Measurements from ENCODE around the gene IRX3. TPM values are rescaled to one million over a fixed set of nuclear protein-coding genes. Genes with fewer than 3 reads are reported as not detected.
"Not testable (repeated sequence)": the region's sequence is repeated elsewhere in the genome, so short reads cannot be mapped to it uniquely, and the experiment has no call there.

Gene IRX3
- total RNA-seq, 2 donors from 2014 or later = 0.54 TPM; not detected in 1

DNA sequence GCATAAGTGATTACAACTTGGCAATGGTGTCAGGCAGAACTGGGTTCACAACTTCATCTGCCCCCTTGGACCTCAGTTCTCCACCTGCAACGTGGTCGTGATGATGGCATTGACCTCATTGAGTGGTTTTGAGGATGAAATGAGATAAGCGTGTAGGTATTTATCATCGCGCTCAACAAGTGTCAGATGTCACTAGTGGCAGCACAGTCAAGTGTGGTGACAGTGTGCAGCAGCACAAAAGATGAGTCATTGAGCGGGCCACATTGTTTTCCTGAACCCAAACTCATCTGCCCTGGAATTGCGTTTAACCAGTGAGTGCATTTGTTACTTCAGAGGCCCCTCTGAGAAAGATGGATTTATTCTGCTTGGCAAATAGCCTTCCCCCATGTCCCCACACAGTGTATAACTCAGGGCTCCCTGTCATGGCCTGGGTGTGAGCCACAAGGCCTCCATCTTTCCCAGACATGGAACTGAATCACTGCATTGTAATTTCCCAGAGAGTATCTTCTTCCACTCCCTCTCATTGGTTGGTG is 20.9 kb downstream of the IRX3 start:
- no peak overlapping the region for H3K4me3 ChIP-seq
- H3K36me3 ChIP-seq = no peaks in the 10 kb centered on the region
- TF ChIP-seq, protein P1, sequence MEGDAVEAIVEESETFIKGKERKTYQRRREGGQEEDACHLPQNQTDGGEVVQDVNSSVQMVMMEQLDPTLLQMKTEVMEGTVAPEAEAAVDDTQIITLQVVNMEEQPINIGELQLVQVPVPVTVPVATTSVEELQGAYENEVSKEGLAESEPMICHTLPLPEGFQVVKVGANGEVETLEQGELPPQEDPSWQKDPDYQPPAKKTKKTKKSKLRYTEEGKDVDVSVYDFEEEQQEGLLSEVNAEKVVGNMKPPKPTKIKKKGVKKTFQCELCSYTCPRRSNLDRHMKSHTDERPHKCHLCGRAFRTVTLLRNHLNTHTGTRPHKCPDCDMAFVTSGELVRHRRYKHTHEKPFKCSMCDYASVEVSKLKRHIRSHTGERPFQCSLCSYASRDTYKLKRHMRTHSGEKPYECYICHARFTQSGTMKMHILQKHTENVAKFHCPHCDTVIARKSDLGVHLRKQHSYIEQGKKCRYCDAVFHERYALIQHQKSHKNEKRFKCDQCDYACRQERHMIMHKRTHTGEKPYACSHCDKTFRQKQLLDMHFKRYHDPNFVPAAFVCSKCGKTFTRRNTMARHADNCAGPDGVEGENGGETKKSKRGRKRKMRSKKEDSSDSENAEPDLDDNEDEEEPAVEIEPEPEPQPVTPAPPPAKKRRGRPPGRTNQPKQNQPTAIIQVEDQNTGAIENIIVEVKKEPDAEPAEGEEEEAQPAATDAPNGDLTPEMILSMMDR (IDR thresholded peaks at IDR 0.05) = no peak
- intact Hi-C loops (cut with DNase I) = no loop called here
- H3K27ac ChIP-seq = no peak overlapping the region
- no peaks in the 10 kb centered on the region for H3K4me1 ChIP-seq
- no peak overlapping the region for H3K9ac ChIP-seq (ENCODE audit: low read depth in 2 of 2, low read length in 2 of 2)
- H3K27me3 ChIP-seq = no peaks in the 10 kb centered on the region
- no peaks in the 10 kb centered on the region for H3K9me3 ChIP-seq
- no peak for DNase-seq

DNA sequence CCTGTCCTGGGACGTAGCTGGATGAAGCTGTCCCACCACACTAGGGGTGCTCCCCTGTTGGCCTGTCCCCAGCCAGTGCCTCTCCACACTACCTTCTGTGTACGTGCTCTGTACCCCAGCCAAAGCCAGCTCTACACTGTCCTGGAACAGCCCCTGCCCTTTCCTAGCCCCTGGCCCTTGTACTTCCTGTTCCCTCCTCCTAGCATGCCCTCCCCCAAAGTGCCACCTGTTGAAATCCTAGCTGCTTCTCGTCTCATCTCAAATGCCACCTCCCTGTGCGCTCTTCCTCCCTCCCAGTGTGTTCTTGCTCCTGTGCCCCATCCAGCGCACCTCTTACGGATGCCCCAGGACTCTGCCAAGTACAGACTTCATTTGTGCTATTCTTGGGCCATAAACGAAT is 33.5 kb downstream of the IRX3 start:
- no peak overlapping the region for H3K4me3 ChIP-seq
- TF ChIP-seq, protein P1 (IDR thresholded peaks at IDR 0.05) = no peak
- no peaks in the 10 kb centered on the region for H3K9me3 ChIP-seq
- no peaks in the 10 kb centered on the region for H3K27me3 ChIP-seq
- intact Hi-C loops (cut with DNase I) = no loop called here
- no peaks in the 10 kb centered on the region for H3K4me1 ChIP-seq
- no peak for DNase-seq
- H3K9ac ChIP-seq (ENCODE audit: low read depth in 2 of 2, low read length in 2 of 2) = no peak overlapping the region
- H3K36me3 ChIP-seq = no peaks in the 10 kb centered on the region
- H3K27ac ChIP-seq = no peak overlapping the region

DNA sequence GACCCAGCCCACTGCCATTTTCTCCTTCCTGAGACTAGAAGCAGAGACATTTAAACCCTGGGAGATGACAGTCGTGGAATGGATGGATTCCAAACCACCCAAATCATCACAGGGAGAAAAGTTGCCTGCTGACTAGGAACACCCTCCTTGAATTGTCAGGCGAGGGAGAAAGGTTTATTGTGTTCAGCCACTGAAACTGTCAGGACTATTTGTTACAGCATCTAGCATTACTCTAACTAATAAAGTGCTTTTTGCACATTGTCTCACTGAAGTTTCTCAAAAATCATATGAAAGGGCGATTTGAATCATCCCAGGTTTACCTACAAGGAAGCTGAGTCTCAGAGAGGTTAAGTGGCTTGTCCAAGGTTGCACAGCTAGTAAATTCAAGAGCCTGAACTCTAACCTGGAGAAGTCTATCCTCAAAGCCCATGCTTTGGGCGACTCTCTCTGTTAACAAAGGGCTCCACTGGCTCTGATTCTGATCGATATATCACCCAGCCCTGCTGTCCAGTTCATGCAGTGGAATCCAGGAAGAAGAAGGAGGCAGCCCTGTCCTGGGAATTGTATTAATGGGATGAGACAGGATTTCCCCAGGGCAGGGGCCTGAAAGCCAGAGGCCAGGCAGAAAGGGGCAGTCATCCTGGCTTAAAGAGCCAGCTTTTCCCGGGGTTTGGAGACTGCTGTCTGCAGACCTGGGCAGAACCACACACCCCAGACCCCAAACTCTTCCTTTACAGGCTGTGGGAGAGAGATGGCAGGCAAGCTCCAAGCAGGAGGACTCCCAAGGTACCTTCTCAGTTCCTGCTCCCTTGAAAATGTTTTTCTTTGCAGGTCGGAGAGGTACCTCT is 37.5 kb downstream of the IRX3 start:
- Histone ChIP-seq H3K27me3 (no peaks in the 10 kb centered on the region), H3K4me3 (no peak overlapping the region), H3K36me3 (no peaks in the 10 kb centered on the region), H3K4me1 (no peaks in the 10 kb centered on the region), H3K27ac (no peak overlapping the region), H3K9ac (ENCODE audit: low read depth in 2 of 2, low read length in 2 of 2) (no peak overlapping the region), H3K9me3 (no peaks in the 10 kb centered on the region)
- DNase-seq = no peak
- intact Hi-C loops (cut with DNase I) = no loop called here
- TF ChIP-seq, protein P1 (IDR thresholded peaks at IDR 0.05) = no peak

DNA sequence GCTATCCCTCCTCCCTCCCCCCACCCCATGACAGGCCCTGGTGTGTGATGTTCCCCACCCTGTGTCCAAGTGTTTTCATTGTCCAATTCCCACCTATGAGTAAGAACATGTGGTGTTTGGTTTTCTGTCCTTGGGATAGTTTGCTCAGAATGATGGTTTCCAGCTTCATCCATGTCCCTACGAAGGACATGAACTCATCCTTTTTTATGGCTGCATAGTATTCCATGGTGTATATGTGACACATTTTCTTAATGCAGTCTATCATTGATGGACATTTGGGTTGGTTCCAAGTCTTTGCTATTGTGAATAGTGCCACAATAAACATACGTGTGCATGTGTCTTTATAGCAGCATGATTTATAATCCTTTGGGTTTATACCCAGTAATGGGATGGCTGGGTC is 38.9 kb downstream of the IRX3 start:
- H3K27me3 ChIP-seq; DNase-seq; H3K36me3 ChIP-seq; H3K9ac ChIP-seq (ENCODE audit: low read depth in 2 of 2, low read length in 2 of 2); H3K27ac ChIP-seq; H3K4me1 ChIP-seq; H3K4me3 ChIP-seq; H3K9me3 ChIP-seq; intact Hi-C loops (cut with DNase I): not testable (repeated sequence)

DNA sequence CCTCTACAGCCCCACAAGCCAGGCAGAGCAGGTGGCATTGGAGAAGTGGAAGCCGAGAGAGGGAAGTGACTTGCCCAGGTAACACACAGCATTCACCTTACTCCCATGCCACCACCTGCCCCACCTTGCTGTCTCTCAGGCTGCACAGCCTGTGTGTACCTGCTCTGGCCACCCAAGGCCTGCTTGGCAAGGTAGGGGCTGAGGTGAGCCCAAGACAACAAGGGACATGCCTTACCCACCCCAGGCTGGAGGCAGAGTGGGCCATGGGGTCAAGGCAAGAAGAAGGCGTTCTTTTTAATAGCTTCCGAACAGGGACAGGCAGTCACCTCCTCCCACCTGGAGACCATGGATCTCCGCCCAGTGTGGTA is 40.1 kb downstream of the IRX3 start:
- Histone ChIP-seq H3K4me1 (no peaks in the 10 kb centered on the region), H3K9me3 (no peaks in the 10 kb centered on the region), H3K9ac (ENCODE audit: low read depth in 2 of 2, low read length in 2 of 2) (no peak overlapping the region), H3K27me3 (no peaks in the 10 kb centered on the region), H3K4me3 (no peak overlapping the region), H3K36me3 (no peaks in the 10 kb centered on the region), H3K27ac (no peak overlapping the region)
- TF ChIP-seq, protein P1 (IDR thresholded peaks at IDR 0.05) = no peak
- no peak for DNase-seq
- intact Hi-C loops (cut with DNase I) = no loop called here

DNA sequence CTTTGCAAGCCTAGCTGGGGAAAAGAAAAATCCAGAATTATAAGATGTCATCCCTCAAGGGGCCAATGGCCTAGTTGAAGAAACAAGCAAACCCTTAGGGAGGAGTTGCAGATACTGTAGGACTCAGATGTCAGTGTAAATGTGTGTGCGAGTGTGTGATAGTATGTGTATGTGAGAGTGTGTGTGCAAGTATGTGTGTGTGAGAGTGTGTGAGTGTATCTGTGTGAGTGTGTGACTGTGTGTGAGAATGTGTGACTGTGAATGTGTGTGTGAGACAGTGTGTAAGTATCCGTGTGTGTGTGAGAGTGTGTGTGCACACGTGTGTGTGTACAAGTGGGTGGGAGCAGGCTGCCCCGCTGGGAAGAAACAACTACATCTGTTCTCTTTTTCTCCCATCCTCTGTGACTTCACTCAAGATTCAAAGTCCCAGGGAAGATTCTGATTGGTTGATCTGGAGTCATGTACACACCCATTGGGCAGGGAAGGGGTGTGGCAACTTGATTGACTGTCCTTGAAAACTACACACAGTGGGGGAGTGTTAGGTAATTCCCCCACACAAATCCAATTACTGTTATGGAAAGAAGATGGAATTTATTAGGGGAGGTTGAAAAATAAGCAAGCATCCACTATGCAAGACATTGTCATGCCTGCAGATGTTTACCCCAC is 40.7 kb downstream of the IRX3 start:
- intact Hi-C loops (cut with DNase I) = no loop called here
- H3K27me3 ChIP-seq = no peaks in the 10 kb centered on the region
- no peaks in the 10 kb centered on the region for H3K4me1 ChIP-seq
- TF ChIP-seq, protein P1 (IDR thresholded peaks at IDR 0.05) = no peak
- H3K9ac ChIP-seq (ENCODE audit: low read depth in 2 of 2, low read length in 2 of 2) = no peak overlapping the region
- no peak for DNase-seq
- H3K4me3 ChIP-seq = no peak overlapping the region
- no peaks in the 10 kb centered on the region for H3K36me3 ChIP-seq
- H3K27ac ChIP-seq = no peak overlapping the region
- no peaks in the 10 kb centered on the region for H3K9me3 ChIP-seq
